Measurements from ENCODE around the gene PCSK5.
"Not testable (repeated sequence)": the region's sequence is repeated elsewhere in the genome, so short reads cannot be mapped to it uniquely, and the experiment has no call there.

The PCSK5 gene

GRCh38 chr9:76355886-76356285 is 465.4 kb downstream of the PCSK5 start:
- DNase-seq (ENCODE audit: low read depth), result no peak

GRCh38 chr9:76357555-76357954 is 467.1 kb downstream of the PCSK5 start:
- H3K4me3 ChIP-seq (ENCODE audit: low read depth, low read length), result no peak overlapping the region
- no peak for DNase-seq (ENCODE audit: low read depth)

More at GRCh38 chr9:76355886-76356285, 465.4 kb downstream of the PCSK5 start:
- no peak overlapping the region for H3K4me3 ChIP-seq (ENCODE audit: low read depth, low read length)

- DNase-seq (ENCODE audit: low read depth), result no peak
- H3K4me3 ChIP-seq (ENCODE audit: low read depth, low read length), result no peak overlapping the region
These were observed 468.3 kb downstream of the PCSK5 start for GRCh38 chr9:76358628-76359280.

- DNase-seq (ENCODE audit: low read depth), result no peak
These were observed 468.9 kb downstream of the PCSK5 start for GRCh38 chr9:76359365-76359764.

GRCh38 chr9:76359766-76360165 is 469.3 kb downstream of the PCSK5 start:
- no peak for DNase-seq (ENCODE audit: low read depth)
- no peak overlapping the region for H3K4me3 ChIP-seq (ENCODE audit: low read depth, low read length)

More at GRCh38 chr9:76359365-76359764, 468.9 kb downstream of the PCSK5 start:
- no peak overlapping the region for H3K4me3 ChIP-seq (ENCODE audit: low read depth, low read length)

GRCh38 chr9:76362332-76363031 is 472.0 kb downstream of the PCSK5 start:
- not testable (repeated sequence) for H3K4me3 ChIP-seq (ENCODE audit: low read depth, low read length); DNase-seq (ENCODE audit: low read depth)

- H3K4me3 ChIP-seq (ENCODE audit: low read depth, low read length), result no peak overlapping the region
- no peak for DNase-seq (ENCODE audit: low read depth)
These were observed 472.5 kb downstream of the PCSK5 start for GRCh38 chr9:76363032-76363395.

- no peak overlapping the region for H3K4me3 ChIP-seq (ENCODE audit: low read depth, low read length)
- no peak for DNase-seq (ENCODE audit: low read depth)
These were observed 474.6 kb downstream of the PCSK5 start for GRCh38 chr9:76365028-76365427.

GRCh38 chr9:76366275-76366674 is 475.8 kb downstream of the PCSK5 start:
- H3K4me3 ChIP-seq (ENCODE audit: low read depth, low read length), result no peak overlapping the region
- no peak for DNase-seq (ENCODE audit: low read depth)

GRCh38 chr9:76369583-76369982 is 479.1 kb downstream of the PCSK5 start:
- H3K4me3 ChIP-seq (ENCODE audit: low read depth, low read length), result no peak overlapping the region
- no peak for DNase-seq (ENCODE audit: low read depth)

GRCh38 chr9:76370396-76371023 is 480.0 kb downstream of the PCSK5 start:
- DNase-seq (ENCODE audit: low read depth), result no peak
- H3K4me3 ChIP-seq (ENCODE audit: low read depth, low read length), result no peak overlapping the region

- no peak overlapping the region for H3K4me3 ChIP-seq (ENCODE audit: low read depth, low read length)
- DNase-seq (ENCODE audit: low read depth), result no peak
These were observed 481.4 kb downstream of the PCSK5 start for GRCh38 chr9:76371901-76372300.

- no peak for DNase-seq (ENCODE audit: low read depth)
- no peak overlapping the region for H3K4me3 ChIP-seq (ENCODE audit: low read depth, low read length)
These were observed 481.9 kb downstream of the PCSK5 start for GRCh38 chr9:76372336-76372735.

GRCh38 chr9:76373173-76373783 is 482.8 kb downstream of the PCSK5 start:
- no peak overlapping the region for H3K4me3 ChIP-seq (ENCODE audit: low read depth, low read length)
- DNase-seq (ENCODE audit: low read depth), result no peak

- H3K4me3 ChIP-seq (ENCODE audit: low read depth, low read length), result no peak overlapping the region
- no peak for DNase-seq (ENCODE audit: low read depth)
These were observed 483.5 kb downstream of the PCSK5 start for GRCh38 chr9:76373784-76374474.

GRCh38 chr9:76374783-76375559 is 484.5 kb downstream of the PCSK5 start:
- peak; percentile 68 for DNase-seq (ENCODE audit: low read depth)
- H3K4me3 ChIP-seq (ENCODE audit: low read depth, low read length), result no peak overlapping the region

GRCh38 chr9:76377791-76378190 is 487.3 kb downstream of the PCSK5 start:
- no peak for DNase-seq (ENCODE audit: low read depth)
- H3K4me3 ChIP-seq (ENCODE audit: low read depth, low read length), result no peak overlapping the region

GRCh38 chr9:76378367-76379073 is 488.0 kb downstream of the PCSK5 start:
- no peak for DNase-seq (ENCODE audit: low read depth)
- no peak overlapping the region for H3K4me3 ChIP-seq (ENCODE audit: low read depth, low read length)

Data from skeletal muscle cell (primary cell).